PC-3 (cell line): Measurements from ENCODE around the gene LHX5.

Source experiments
- EZH2 ChIP-seq: fragments of 300-600 bp; sonication (generic); IDR thresholded peaks from one replicate; pipeline ENCODE4 v1.6.1; 2017; ENCODE audit warnings: antibody characterized with exemption, mild to moderate bottlenecking, low read length; ENCODE audit not compliant: unreplicated experiment
- EZH2phosphoT487 ChIP-seq: fragments of 300-600 bp; sonication (generic); IDR thresholded peaks from 2 replicates; pipeline ENCODE4 v1.6.1; 2018; ENCODE audit warnings: mild to moderate bottlenecking, antibody characterized with exemption, low read length, borderline replicate concordance
- TF ChIP-seq, protein P1 (sequence below): fragments of 300-600 bp; sonication (generic); conservative IDR thresholded peaks from 2 replicates; pipeline ENCODE4 v1.5.1; 2017; ENCODE audit warnings: antibody characterized with exemption, low read depth, mild to moderate bottlenecking, low read length

DNA sequence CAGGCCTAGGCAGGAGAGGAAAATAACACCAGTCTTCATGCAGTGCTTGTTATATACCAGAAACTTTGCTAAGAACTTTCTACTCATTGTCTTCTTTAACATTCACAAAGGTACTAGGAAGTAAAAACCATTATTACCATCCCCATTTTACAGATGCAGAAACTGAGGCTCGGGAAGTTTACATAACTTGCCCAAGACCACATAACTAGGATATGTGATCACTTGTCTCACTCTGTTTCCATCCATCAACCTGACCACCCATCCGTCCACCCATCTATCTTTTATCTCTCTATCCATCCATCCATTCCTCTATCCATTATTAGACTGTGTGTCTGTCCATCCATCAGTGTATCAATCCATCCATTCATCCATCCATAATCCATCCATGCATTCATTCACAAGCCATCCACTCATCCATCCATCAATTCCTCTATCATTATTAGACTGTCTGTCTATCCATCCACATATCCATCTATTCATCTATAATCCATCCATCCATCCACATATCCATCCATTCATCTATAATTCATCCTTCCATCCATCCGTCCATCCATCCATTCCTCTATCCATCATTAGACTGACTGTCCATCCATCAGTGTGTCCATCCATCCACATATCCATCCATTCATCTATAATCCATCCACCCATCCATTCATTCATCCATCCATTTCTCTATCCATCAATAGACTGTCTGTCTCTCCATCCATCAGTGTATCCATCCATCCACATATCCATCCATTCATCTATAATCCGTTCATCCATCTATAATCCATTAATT is 33.0 kb downstream of the LHX5 start:
- no peak for TF ChIP-seq EZH2
- TF ChIP-seq, protein P1, sequence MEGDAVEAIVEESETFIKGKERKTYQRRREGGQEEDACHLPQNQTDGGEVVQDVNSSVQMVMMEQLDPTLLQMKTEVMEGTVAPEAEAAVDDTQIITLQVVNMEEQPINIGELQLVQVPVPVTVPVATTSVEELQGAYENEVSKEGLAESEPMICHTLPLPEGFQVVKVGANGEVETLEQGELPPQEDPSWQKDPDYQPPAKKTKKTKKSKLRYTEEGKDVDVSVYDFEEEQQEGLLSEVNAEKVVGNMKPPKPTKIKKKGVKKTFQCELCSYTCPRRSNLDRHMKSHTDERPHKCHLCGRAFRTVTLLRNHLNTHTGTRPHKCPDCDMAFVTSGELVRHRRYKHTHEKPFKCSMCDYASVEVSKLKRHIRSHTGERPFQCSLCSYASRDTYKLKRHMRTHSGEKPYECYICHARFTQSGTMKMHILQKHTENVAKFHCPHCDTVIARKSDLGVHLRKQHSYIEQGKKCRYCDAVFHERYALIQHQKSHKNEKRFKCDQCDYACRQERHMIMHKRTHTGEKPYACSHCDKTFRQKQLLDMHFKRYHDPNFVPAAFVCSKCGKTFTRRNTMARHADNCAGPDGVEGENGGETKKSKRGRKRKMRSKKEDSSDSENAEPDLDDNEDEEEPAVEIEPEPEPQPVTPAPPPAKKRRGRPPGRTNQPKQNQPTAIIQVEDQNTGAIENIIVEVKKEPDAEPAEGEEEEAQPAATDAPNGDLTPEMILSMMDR, result no peak
- no peak for TF ChIP-seq EZH2phosphoT487
